Neural cell (in vitro differentiated cells): ENCODE measurements around the gene PPHLN1. TPM values are rescaled to one million over a fixed set of nuclear protein-coding genes. Genes with fewer than 3 reads are reported as not detected.

Experiments used
- H2AFZ ChIP-seq: fragments of 200-600, 300-800 bp; sonication (generic), shearing (Covaris generic); 2 replicates; pipeline ENCODE4 v1.6.0; 2014; ENCODE audit warnings: low read depth, mild to moderate bottlenecking, antibody characterized with exemption, low read length, moderate library complexity
- H3F3A ChIP-seq: fragments of 200-600 bp; shearing (Covaris generic); 2 replicates; pipeline ENCODE4 v1.6.1; 2016; ENCODE audit warnings: mild to moderate bottlenecking, moderate library complexity, mixed read lengths, antibody characterized with exemption, low read length; ENCODE audit not compliant: insufficient read depth, poor library complexity, severe bottlenecking
- H3K27ac ChIP-seq: fragments of 200-600, 300-800 bp; sonication (generic), shearing (Covaris generic); 2 replicates; pipeline ENCODE4 v1.5.1; 2014; ENCODE audit warnings: mild to moderate bottlenecking, low read length, moderate library complexity
- H3K27me3 ChIP-seq: fragments of 300-800, 200-600 bp; sonication (generic), shearing (Covaris generic); 2 replicates; pipeline ENCODE4 v1.6.0; 2014; ENCODE audit warnings: mild to moderate bottlenecking, low read depth, low read length, moderate library complexity; ENCODE audit not compliant: insufficient read depth
- H3K36me3 ChIP-seq: fragments of 300-800, 200-600 bp; sonication (generic), shearing (Covaris generic); 2 replicates; pipeline ENCODE4 v1.5.1; 2014; ENCODE audit warnings: mild to moderate bottlenecking, antibody characterized with exemption, low read length, moderate library complexity; ENCODE audit not compliant: insufficient read depth
- H3K4me2 ChIP-seq: fragments of 300-800, 200-600 bp; sonication (generic), shearing (Covaris generic); 2 replicates; pipeline ENCODE4 v1.6.0; 2014; ENCODE audit warnings: mild to moderate bottlenecking, low read length
- H3K4me3 ChIP-seq: fragments of 300-800, 200-600 bp; sonication (generic), shearing (Covaris generic); 2 replicates; pipeline ENCODE4 v1.5.1; 2014; ENCODE audit warnings: mild to moderate bottlenecking, low read length, moderate library complexity
- H3K79me2 ChIP-seq: fragments of 200-600 bp; shearing (Covaris generic); replicated peaks from 2 replicates; pipeline ENCODE4 v1.6.0; 2014; ENCODE audit warnings: mild to moderate bottlenecking, low read length, moderate library complexity; ENCODE audit not compliant: insufficient read depth
- H3K9ac ChIP-seq: fragments of 300-800, 200-600 bp; sonication (generic), shearing (Covaris generic); 2 replicates; pipeline ENCODE4 v1.6.1; 2016; ENCODE audit warnings: mild to moderate bottlenecking, low read length, mixed read lengths
- H3K9me2 ChIP-seq: fragments of 200-600 bp; shearing (Covaris generic); 2 replicates; pipeline ENCODE4 v1.6.1; 2016; ENCODE audit warnings: mild to moderate bottlenecking, low read length, mixed read lengths; ENCODE audit not compliant: insufficient read depth
- H3K9me3 ChIP-seq: fragments of 200-600, 300-800 bp; sonication (generic), shearing (Covaris generic); 2 replicates; pipeline ENCODE4 v1.6.1; 2016; ENCODE audit warnings: mild to moderate bottlenecking, mixed run types, low read length, moderate library complexity, mixed read lengths
- H4K20me1 ChIP-seq: fragments of 200-600 bp; shearing (Covaris generic); 2 replicates; pipeline ENCODE4 v1.6.1; 2016; ENCODE audit warnings: mild to moderate bottlenecking, mixed run types; ENCODE audit not compliant: insufficient read depth
- CTCF ChIP-seq: fragments of 450-650 bp; IDR thresholded peaks from 2 replicates; pipeline ENCODE4 v1.5.1; 2014; ENCODE audit warnings: antibody characterized with exemption, mild to moderate bottlenecking, moderate library complexity; ENCODE audit not compliant: poor library complexity, severe bottlenecking
- EP300 ChIP-seq: fragments of 450-650 bp; conservative IDR thresholded peaks from 2 replicates; pipeline ENCODE4 v1.6.1; 2014; ENCODE audit warnings: antibody characterized with exemption, mild to moderate bottlenecking, moderate library complexity; ENCODE audit not compliant: poor library complexity, severe bottlenecking
- EZH2 ChIP-seq: fragments of 200-600, 300-800 bp; shearing (Covaris generic), sonication (generic); IDR thresholded peaks from 2 replicates; pipeline ENCODE4 v1.6.1; 2014; ENCODE audit warnings: antibody characterized with exemption, low read length, borderline replicate concordance, mild to moderate bottlenecking; ENCODE audit not compliant: insufficient read depth, poor library complexity, severe bottlenecking
- MXI1 ChIP-seq: fragments of 450-650 bp; conservative IDR thresholded peaks from 2 replicates; pipeline ENCODE4 v1.6.1; 2014; ENCODE audit warnings: antibody characterized with exemption, mild to moderate bottlenecking; ENCODE audit not compliant: poor library complexity, severe bottlenecking
- POLR2AphosphoS5 ChIP-seq: IDR thresholded peaks from 2 replicates; pipeline ENCODE4 v1.6.1; 2012
- RAD21 ChIP-seq: fragments of 450-650 bp; conservative IDR thresholded peaks from 2 replicates; pipeline ENCODE4 v1.6.1; 2014; ENCODE audit warnings: antibody characterized with exemption, mild to moderate bottlenecking, moderate library complexity
- REST ChIP-seq: IDR thresholded peaks from 2 replicates; pipeline ENCODE4 v1.6.1; 2012; ENCODE audit warnings: borderline replicate concordance
- SMC3 ChIP-seq: fragments of 450-650 bp; conservative IDR thresholded peaks from 2 replicates; pipeline ENCODE4 v1.6.1; 2014; ENCODE audit warnings: antibody characterized with exemption, mild to moderate bottlenecking, moderate library complexity; ENCODE audit not compliant: poor library complexity
- TAF1 ChIP-seq: IDR thresholded peaks from 2 replicates; pipeline ENCODE4 v1.6.1; 2012; ENCODE audit warnings: low read depth
- polyA plus RNA-seq: library from polyadenylated mRNA; depleted of rRNA; stranded (reverse); fragments of >200 nt; gene quantifications from 2 replicates; pipeline ENCODE4 v1.2.3, GENCODE V29; 2014

Gene PPHLN1
- polyA plus RNA-seq, 1 donor from 2014 or later = 192 TPM

- H3K9me2 ChIP-seq = no peaks in the 10 kb centered on the region
- no peaks in the 10 kb centered on the region for H4K20me1 ChIP-seq
- no peak overlapping the region for H3K4me3 ChIP-seq
- no peak overlapping the region for H3K4me2 ChIP-seq
- H3K36me3 ChIP-seq = no peaks in the 10 kb centered on the region
- H3K79me2 ChIP-seq = no peaks in the 10 kb centered on the region
- no peak overlapping the region for H3K27ac ChIP-seq
- no peaks in the 10 kb centered on the region for H3K9me3 ChIP-seq
- TF ChIP-seq CTCF (no peak), REST (no peak), EP300 (no peak), EZH2 (no peak), RAD21 (no peak), MXI1 (no peak), TAF1 (no peak), SMC3 (no peak), POLR2AphosphoS5 (no peak)
- H2AFZ ChIP-seq = no peak overlapping the region
- no peaks in the 10 kb centered on the region for H3K27me3 ChIP-seq
- no peak overlapping the region for H3K9ac ChIP-seq
- H3F3A ChIP-seq = no peaks in the 10 kb centered on the region
Measured at GRCh38 chr12:42362647-42363260, 36.8 kb downstream of the PPHLN1 start.

GRCh38 chr12:42364692-42365091 is 38.7 kb downstream of the PPHLN1 start:
- Histone ChIP-seq H3F3A (no peaks in the 10 kb centered on the region), H3K9ac (no peak overlapping the region), H3K4me3 (no peak overlapping the region), H3K36me3 (no peaks in the 10 kb centered on the region), H4K20me1 (no peaks in the 10 kb centered on the region), H3K9me2 (no peaks in the 10 kb centered on the region), H2AFZ (no peak overlapping the region), H3K9me3 (no peaks in the 10 kb centered on the region), H3K4me2 (no peak overlapping the region), H3K27me3 (no peaks in the 10 kb centered on the region), H3K27ac (no peak overlapping the region), H3K79me2 (no peaks in the 10 kb centered on the region)
- TF ChIP-seq RAD21 = no peak
- TF ChIP-seq MXI1 = no peak
- TF ChIP-seq SMC3 = no peak
- TF ChIP-seq POLR2AphosphoS5 = no peak
- no peak for TF ChIP-seq EZH2
- no peak for TF ChIP-seq REST
- TF ChIP-seq EP300 = no peak
- no peak for TF ChIP-seq CTCF
- TF ChIP-seq TAF1 = no peak
